ENCODE measurements around the gene KCNH6.

DNA sequence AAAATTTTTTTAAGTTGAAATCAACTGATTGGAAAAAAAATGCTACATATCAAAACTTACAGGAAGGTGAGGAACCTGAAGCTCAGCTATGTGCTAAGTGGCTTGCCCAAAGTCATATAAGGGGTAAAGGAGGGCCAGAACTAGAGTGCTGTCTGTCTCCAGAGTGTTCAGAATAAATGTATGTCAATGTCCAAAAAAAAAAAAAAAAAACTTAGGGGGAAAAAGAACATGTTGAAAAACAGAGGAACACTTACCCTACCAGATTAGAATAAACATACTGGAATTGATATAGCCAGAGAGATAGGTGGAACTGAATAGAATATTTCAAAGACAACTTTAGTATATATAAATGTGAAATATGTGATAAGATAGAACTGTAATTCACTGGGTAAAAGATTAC is 38.7 kb downstream of the KCNH6 start:
- TF ChIP-seq GATA3 (IDR thresholded peaks at IDR 0.05; ENCODE audit: low read depth, low read length) (no peak), GATA2 (IDR thresholded peaks at IDR 0.05; ENCODE audit: low read depth, low read length) (no peak)
